Measurements from ENCODE around the gene SAMD1. TPM values are rescaled to one million over a fixed set of nuclear protein-coding genes. Genes with fewer than 3 reads are reported as not detected.

Gene SAMD1
- total and polyA plus RNA-seq, 9 of the 15 experiments (the other 6 are each of a cell fraction or from before 2014, with no cell fraction given): 2.9 to 96.0 (median 43.5) TPM

DNA sequence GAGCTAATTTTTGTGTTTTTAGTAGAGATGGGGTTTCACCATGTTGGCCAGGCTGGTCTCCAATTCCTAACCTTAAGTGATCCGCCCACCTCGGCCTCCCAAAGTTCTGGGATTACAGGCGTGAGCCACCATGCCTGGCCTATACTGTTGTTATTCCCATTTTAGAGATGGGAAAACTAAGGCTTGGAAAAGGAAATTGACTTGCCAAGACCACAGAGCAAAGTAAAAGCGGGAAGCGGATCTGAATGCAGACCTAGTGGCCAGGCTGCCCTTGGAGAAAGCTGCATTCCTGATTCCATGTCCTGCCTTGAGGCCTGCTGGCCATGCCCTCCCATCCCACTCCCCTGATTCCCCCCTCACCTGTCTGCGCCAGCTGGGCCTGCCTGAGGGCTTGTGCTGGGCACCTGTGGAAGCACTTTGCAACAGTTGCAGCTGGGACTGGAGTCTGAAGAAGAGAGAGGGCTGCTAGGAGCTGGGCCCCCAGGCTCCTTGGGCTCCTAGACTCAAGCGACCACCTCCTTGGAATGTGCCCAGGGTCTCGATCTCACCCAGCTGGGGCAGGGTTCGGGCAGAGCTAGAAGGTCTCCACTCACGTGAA is 34.4 kb downstream of the SAMD1 start (continued):
- TF ChIP-seq, protein P1, sequence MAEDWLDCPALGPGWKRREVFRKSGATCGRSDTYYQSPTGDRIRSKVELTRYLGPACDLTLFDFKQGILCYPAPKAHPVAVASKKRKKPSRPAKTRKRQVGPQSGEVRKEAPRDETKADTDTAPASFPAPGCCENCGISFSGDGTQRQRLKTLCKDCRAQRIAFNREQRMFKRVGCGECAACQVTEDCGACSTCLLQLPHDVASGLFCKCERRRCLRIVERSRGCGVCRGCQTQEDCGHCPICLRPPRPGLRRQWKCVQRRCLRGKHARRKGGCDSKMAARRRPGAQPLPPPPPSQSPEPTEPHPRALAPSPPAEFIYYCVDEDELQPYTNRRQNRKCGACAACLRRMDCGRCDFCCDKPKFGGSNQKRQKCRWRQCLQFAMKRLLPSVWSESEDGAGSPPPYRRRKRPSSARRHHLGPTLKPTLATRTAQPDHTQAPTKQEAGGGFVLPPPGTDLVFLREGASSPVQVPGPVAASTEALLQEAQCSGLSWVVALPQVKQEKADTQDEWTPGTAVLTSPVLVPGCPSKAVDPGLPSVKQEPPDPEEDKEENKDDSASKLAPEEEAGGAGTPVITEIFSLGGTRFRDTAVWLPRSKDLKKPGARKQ (CRISPR knock-in tag; IDR thresholded peaks at IDR 0.05): no peak
- TF ChIP-seq, protein P2, sequence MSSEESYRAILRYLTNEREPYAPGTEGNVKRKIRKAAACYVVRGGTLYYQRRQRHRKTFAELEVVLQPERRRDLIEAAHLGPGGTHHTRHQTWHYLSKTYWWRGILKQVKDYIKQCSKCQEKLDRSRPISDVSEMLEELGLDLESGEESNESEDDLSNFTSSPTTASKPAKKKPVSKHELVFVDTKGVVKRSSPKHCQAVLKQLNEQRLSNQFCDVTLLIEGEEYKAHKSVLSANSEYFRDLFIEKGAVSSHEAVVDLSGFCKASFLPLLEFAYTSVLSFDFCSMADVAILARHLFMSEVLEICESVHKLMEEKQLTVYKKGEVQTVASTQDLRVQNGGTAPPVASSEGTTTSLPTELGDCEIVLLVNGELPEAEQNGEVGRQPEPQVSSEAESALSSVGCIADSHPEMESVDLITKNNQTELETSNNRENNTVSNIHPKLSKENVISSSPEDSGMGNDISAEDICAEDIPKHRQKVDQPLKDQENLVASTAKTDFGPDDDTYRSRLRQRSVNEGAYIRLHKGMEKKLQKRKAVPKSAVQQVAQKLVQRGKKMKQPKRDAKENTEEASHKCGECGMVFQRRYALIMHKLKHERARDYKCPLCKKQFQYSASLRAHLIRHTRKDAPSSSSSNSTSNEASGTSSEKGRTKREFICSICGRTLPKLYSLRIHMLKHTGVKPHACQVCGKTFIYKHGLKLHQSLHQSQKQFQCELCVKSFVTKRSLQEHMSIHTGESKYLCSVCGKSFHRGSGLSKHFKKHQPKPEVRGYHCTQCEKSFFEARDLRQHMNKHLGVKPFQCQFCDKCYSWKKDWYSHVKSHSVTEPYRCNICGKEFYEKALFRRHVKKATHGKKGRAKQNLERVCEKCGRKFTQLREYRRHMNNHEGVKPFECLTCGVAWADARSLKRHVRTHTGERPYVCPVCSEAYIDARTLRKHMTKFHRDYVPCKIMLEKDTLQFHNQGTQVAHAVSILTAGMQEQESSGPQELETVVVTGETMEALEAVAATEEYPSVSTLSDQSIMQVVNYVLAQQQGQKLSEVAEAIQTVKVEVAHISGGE (CRISPR knock-in tag; IDR thresholded peaks at IDR 0.05): no peak
- TF ChIP-seq RBM17 (IDR thresholded peaks at IDR 0.05; ENCODE audit: borderline replicate concordance, low read depth, low read length) (no peak), XRCC4 (IDR thresholded peaks at IDR 0.05; ENCODE audit: extremely low read depth, insufficient read depth, insufficient read length) (no peak), ZNF668 (CRISPR knock-in tag; IDR thresholded peaks at IDR 0.05) (no peak), LARP7 (IDR thresholded peaks at IDR 0.05) (no peak)
